Testis (tissue), 3 donors: ENCODE data around the gene BOLA2B. TPM values are rescaled to one million over a fixed set of nuclear protein-coding genes. Genes with fewer than 3 reads are reported as not detected.
"Not testable (repeated sequence)": the region's sequence is repeated elsewhere in the genome, so short reads cannot be mapped to it uniquely, and the experiment has no call there.

Source experiments
- DNase-seq: peaks from one replicate; pipeline ENCODE4 v3.0.0-alpha.2; 2019
- H3K27ac ChIP-seq, 2 donors: fragments of 200-600 bp; sonication (generic); one replicate each; pipeline ENCODE4 v1.5.1; 2019
- H3K27me3 ChIP-seq: fragments of 200-600 bp; sonication (generic); one replicate; pipeline ENCODE4 v1.5.1; 2019
- H3K36me3 ChIP-seq: fragments of 200-600 bp; sonication (generic); one replicate; pipeline ENCODE4 v1.5.1; 2017; ENCODE audit warnings: low read depth; ENCODE audit errors: missing control alignments
- H3K4me1 ChIP-seq: fragments of 200-600 bp; sonication (generic); one replicate; pipeline ENCODE4 v1.5.1; 2019
- H3K4me3 ChIP-seq, 2 donors: fragments of 200-600 bp; sonication (generic); one replicate each; pipeline ENCODE4 v1.5.1; 2017 to 2019
- H3K9me3 ChIP-seq: fragments of 200-600 bp; sonication (generic); one replicate; pipeline ENCODE4 v1.5.1; 2017
- POLR2A ChIP-seq: fragments of 450-650 bp; IDR thresholded peaks from one replicate; pipeline ENCODE4 v1.6.1; 2017; ENCODE audit warnings: antibody characterized with exemption, mild to moderate bottlenecking, moderate library complexity
- WGBS, 2 donors: methylation state at CpG; one replicate each; pipeline ENCODE4 v1.1.5; 2018; 5-methylcytosine and 5-hydroxymethylcytosine counted together
- intact Hi-C: fragments of 100-400 bp; cut with DNase I; formaldehyde crosslinking; loops from one replicate; pipeline ENCODE4 v1.15.1; 2023; ENCODE audit warnings: low total_unique reads
- polyA plus RNA-seq: library from polyadenylated mRNA; stranded (reverse); fragments of 350-450 nt; fragmentation: Illumina TruSeq; extraction: RNeasy Lipid Tissue Mini Kit (QIAGEN cat#74804); gene quantifications from one replicate; pipeline ENCODE4 v1.2.3, GENCODE V29; 2014; ENCODE audit warnings: low read depth, low replicate concordance; ENCODE audit not compliant: insufficient read depth
- total RNA-seq, 2 donors: library from RNA; depleted of rRNA; stranded (reverse); fragments of >200 nt; gene quantifications; one replicate each; pipeline ENCODE4 v1.2.3, GENCODE V29; 2016
- TF ChIP-seq, protein P1 (sequence below), 3 experiments: fragments of 450-650 bp in 2 of 3; fragments of 200-600 bp in 1 of 3; sonication (generic) in 1 of 3; IDR thresholded peaks; one replicate each; pipeline ENCODE4 v1.5.1; 2016 to 2019; ENCODE audit warnings: antibody characterized with exemption in 3 of 3, mild to moderate bottlenecking in 2 of 3, moderate library complexity in 1 of 3

The BOLA2B gene
- total and polyA plus RNA-seq, 3 donors from 2014 or later = 70.9 to 161 (median 133) TPM

DNA sequence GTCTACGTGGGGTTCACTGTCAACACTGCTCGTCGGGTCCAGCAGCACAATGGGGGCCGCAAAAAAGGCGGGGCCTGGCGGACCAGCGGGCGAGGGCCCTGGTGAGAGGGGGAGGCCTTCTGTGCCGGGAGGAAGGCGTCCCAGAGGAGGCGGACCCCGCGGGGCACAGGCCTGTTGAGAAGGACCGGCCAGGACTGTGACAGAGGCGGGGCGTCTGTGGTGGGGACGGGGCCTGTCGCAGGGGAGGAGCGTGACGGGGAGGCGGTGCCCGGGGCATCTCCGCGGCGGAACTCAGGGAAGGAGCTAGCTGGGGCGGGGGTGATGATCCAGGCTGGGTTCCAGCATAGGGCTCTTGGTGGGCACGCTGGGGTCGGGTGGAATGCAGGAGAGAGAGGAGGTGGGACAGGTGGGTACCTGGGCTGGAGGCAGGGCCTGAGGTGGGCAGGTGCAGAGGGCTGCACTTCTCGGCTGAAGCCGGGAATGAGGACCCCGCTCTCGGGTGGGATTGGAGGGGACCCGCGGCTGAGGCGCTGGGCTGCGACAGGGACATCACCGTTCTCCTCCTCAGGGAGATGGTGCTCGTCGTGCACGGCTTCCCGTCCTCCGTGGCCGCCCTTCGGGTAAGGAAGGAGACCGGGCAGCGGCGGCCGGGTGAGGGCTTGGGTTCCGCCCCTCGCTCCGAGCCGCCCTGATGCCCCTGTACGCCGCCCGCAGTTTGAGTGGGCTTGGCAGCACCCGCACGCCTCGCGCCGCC is 883 bp upstream of the BOLA2B start:
- H3K4me3 ChIP-seq, H3K9me3 ChIP-seq, H3K36me3 ChIP-seq, intact Hi-C loops, H3K27ac ChIP-seq, H3K4me1 ChIP-seq, H3K27me3 ChIP-seq: not testable (repeated sequence)
- 4 to 11% methylated on average over 17 to 20 of the region's 60 CpGs for WGBS, 2 donors
- peak; percentile 9 for DNase-seq

DNA sequence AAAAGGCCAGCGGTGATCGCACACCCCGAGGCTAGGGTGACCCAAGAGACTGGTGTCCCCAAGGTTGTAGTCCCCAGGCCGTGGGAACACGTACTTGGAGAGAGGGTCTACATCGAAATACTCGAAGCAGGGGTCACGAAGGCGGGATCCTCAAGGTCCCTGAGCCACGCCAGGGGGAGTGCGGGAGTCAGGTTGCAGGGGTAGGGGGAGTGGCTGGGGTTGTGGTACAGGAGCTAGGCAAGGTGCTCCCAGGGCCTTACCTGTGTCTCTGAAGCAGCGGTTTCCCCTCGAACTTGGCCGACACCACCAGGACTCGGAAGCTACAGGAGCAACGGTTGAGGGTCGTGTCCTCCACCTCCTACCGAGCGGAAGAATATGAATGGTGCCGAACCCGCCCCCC is 368 bp downstream of the BOLA2B start:
- H3K4me3 ChIP-seq, H3K27me3 ChIP-seq, H3K36me3 ChIP-seq, H3K27ac ChIP-seq, intact Hi-C loops, DNase-seq, H3K4me1 ChIP-seq, H3K9me3 ChIP-seq: not testable (repeated sequence)
- no CpG with 5 or more reads among the region's 21 CpGs for WGBS, 2 donors

- DNase-seq, H3K4me1 ChIP-seq, H3K27me3 ChIP-seq, H3K27ac ChIP-seq, H3K4me3 ChIP-seq, intact Hi-C loops, H3K9me3 ChIP-seq, H3K36me3 ChIP-seq: not testable (repeated sequence)
- 100% methylated on average over 3 of the region's 12 CpGs; no CpG with 5 or more reads in 1 of the 2 donors for WGBS, 2 donors
These were observed 2.3 kb downstream of the BOLA2B start for GRCh38 chr16:30191158-30191557.

- DNase-seq = no peak
- WGBS, 2 donors = 91 to 92% methylated on average over 9 to 22 of the region's 23 CpGs
- Histone ChIP-seq H3K9me3 (no peaks in the 10 kb centered on the region), H3K4me3 (no peak overlapping the region), H3K27ac (no peak overlapping the region), H3K27me3 (no peaks in the 10 kb centered on the region), H3K36me3 (no peaks in the 10 kb centered on the region), H3K4me1 (no peaks in the 10 kb centered on the region)
- TF ChIP-seq, protein P1, sequence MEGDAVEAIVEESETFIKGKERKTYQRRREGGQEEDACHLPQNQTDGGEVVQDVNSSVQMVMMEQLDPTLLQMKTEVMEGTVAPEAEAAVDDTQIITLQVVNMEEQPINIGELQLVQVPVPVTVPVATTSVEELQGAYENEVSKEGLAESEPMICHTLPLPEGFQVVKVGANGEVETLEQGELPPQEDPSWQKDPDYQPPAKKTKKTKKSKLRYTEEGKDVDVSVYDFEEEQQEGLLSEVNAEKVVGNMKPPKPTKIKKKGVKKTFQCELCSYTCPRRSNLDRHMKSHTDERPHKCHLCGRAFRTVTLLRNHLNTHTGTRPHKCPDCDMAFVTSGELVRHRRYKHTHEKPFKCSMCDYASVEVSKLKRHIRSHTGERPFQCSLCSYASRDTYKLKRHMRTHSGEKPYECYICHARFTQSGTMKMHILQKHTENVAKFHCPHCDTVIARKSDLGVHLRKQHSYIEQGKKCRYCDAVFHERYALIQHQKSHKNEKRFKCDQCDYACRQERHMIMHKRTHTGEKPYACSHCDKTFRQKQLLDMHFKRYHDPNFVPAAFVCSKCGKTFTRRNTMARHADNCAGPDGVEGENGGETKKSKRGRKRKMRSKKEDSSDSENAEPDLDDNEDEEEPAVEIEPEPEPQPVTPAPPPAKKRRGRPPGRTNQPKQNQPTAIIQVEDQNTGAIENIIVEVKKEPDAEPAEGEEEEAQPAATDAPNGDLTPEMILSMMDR (IDR thresholded peaks at IDR 0.05) = no peak
- TF ChIP-seq POLR2A = no peak
- intact Hi-C loops = no loop called here
These were observed 5.4 kb downstream of the BOLA2B start for GRCh38 chr16:30187971-30188561.

DNA sequence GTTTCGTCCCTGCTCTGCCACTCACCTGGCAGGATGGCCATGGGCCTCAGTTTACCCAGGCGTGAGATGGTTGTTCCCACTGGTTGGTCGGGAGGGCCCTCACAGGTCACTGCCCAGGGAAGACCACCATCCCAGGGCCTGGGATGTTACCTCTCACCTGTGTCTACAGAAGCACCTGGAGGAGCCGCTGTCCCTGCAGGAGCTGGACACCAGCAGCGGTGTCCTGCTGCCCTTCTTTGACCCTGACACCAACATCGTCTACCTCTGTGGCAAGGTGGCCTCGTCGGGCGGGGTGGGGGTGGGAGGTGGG is 6.0 kb downstream of the BOLA2B start:
- no peaks in the 10 kb centered on the region for H3K36me3 ChIP-seq
- no peak overlapping the region for H3K4me3 ChIP-seq
- no peaks in the 10 kb centered on the region for H3K9me3 ChIP-seq
- no peak overlapping the region for H3K27ac ChIP-seq
- DNase-seq = no peak
- intact Hi-C loops = no loop called here
- H3K27me3 ChIP-seq = no peaks in the 10 kb centered on the region
- 45 to 80% methylated on average over 2 to 9 of the region's 9 CpGs for WGBS, 2 donors
- H3K4me1 ChIP-seq = no peaks in the 10 kb centered on the region
- no peak for TF ChIP-seq POLR2A
- TF ChIP-seq, protein P1 (IDR thresholded peaks at IDR 0.05) = no peak

- H3K4me3 ChIP-seq = no peak overlapping the region
- no peaks in the 10 kb centered on the region for H3K36me3 ChIP-seq
- no peaks in the 10 kb centered on the region for H3K9me3 ChIP-seq
- peak; percentile 61 for DNase-seq
- TF ChIP-seq POLR2A = no peak
- TF ChIP-seq, protein P1 (IDR thresholded peaks at IDR 0.05) = peak in 2 of 3 experiments; percentile 15 to 47
- no peak overlapping the region for H3K27ac ChIP-seq
- 75 to 79% methylated on average over 22 to 36 of the region's 36 CpGs for WGBS, 2 donors
- intact Hi-C loops = no loop called here
- H3K27me3 ChIP-seq = no peaks in the 10 kb centered on the region
- no peaks in the 10 kb centered on the region for H3K4me1 ChIP-seq
These were observed 6.5 kb downstream of the BOLA2B start for GRCh38 chr16:30186782-30187555.
